ENCODE data around the gene IFNLR1.

IFNLR1 gene

GRCh38 chr1:24119859-24120756 lies 67.0 kb downstream of the IFNLR1 start:
- DNase-seq = peak in 1 of 2 experiments; percentile 4

GRCh38 chr1:24119489-24119858 lies 67.6 kb downstream of the IFNLR1 start:
- DNase-seq = no peak

- no peak for DNase-seq
These were observed 68.5 kb downstream of the IFNLR1 start for GRCh38 chr1:24118410-24119242.

- DNase-seq = no peak
These were observed 69.2 kb downstream of the IFNLR1 start for GRCh38 chr1:24117722-24118409.

- DNase-seq = no peak
These were observed 70.0 kb downstream of the IFNLR1 start for GRCh38 chr1:24117132-24117531.

GRCh38 chr1:24114753-24115152 lies 72.3 kb downstream of the IFNLR1 start:
- no peak for DNase-seq

- no peak for DNase-seq
These were observed 73.5 kb downstream of the IFNLR1 start for GRCh38 chr1:24113641-24114033.

- DNase-seq = peak; percentile 22 to 42
These were observed 74.9 kb downstream of the IFNLR1 start, which contains the start of gene MYOM3 for GRCh38 chr1:24111996-24112779. Gene MYOM3, minus strand, starts transcription at chr1:24112135. Its CDS starts 3,499 bp downstream, at chr1:24108636.

- no peak for DNase-seq
These were observed 75.7 kb downstream of the IFNLR1 start for GRCh38 chr1:24111262-24111995.

GRCh38 chr1:24110642-24111261 lies 76.3 kb downstream of the IFNLR1 start:
- no peak for DNase-seq

- DNase-seq = no peak
These were observed 77.2 kb downstream of the IFNLR1 start for GRCh38 chr1:24109686-24110475.

- DNase-seq = no peak
These were observed 78.0 kb downstream of the IFNLR1 start for GRCh38 chr1:24109166-24109483.

- no peak for DNase-seq
These were observed 78.5 kb downstream of the IFNLR1 start for GRCh38 chr1:24108334-24109165.

- no peak for DNase-seq
These were observed 79.5 kb downstream of the IFNLR1 start for GRCh38 chr1:24107462-24108138.

- DNase-seq = no peak
These were observed 81.5 kb downstream of the IFNLR1 start for GRCh38 chr1:24105368-24106160.

- no peak for DNase-seq
These were observed 82.2 kb downstream of the IFNLR1 start for GRCh38 chr1:24104854-24105253.
